HUDEP-2 (cell line): ENCODE measurements around the gene FDXACB1.

ENCODE experiments used
- DNase-seq, 76 experiments: peaks; one replicate each; lab custom pipeline; 2025; ENCODE audit not compliant: unreplicated experiment in 76 of 76; lab: John Stamatoyannopoulos, UW

Gene FDXACB1

GRCh38 chr11:111878849-111879636 is at the start of gene FDXACB1, which contains the start of gene CFAP68:
Gene FDXACB1, minus strand, starts transcription at chr11:111879165. Its CDS starts 33 bp downstream, at chr11:111879132.
Gene CFAP68, plus strand, starts transcription at chr11:111879541. Its CDS starts 20 bp downstream, at chr11:111879561.
- DNase-seq = peak in 75 of 76 experiments; percentile 53 to 99 (median 92)

- peak; percentile 19 to 100 (median 97) for DNase-seq
Observed at GRCh38 chr11:111926505-111927391, 47.8 kb upstream of the FDXACB1 start.

DNA sequence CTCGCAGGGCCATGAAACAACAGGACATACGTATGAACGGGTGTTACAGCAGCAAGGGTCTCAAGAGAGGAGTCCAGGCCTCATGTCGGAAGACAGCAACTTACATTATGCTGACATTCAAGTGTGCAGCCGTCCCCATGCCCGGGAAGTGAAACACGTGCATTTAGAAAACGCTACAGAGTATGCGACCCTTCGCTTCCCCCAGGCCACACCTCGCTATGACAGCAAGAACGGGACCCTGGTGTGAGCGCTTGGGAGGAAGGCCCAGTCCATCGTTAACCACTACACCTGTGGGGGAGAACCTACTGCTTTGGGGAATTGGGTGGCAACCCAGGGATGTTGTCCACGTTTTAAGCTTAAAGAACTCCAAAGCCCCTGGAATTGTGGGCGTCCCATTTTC is 47.0 kb upstream of the FDXACB1 start:
- no peak for DNase-seq

DNA sequence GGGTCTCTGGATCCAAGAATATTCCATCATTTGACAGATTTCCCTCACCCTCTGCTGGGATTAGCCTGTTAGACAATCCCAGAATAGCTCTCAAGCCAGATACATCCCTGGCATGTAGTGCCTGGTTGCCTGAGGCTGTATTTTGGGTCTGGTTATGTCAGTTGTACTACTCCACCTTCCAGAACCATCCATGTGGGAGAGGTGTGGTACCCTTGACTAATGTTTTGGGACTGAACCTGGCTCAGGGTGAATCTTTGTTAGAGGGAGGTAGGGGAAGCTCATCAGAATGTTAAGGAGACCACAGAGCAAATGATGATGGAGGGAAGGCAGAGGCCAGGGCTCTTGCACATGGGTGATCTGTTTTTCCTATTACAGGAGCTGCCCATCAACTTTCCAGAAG is 45.0 kb upstream of the FDXACB1 start:
- no peak for DNase-seq

DNA sequence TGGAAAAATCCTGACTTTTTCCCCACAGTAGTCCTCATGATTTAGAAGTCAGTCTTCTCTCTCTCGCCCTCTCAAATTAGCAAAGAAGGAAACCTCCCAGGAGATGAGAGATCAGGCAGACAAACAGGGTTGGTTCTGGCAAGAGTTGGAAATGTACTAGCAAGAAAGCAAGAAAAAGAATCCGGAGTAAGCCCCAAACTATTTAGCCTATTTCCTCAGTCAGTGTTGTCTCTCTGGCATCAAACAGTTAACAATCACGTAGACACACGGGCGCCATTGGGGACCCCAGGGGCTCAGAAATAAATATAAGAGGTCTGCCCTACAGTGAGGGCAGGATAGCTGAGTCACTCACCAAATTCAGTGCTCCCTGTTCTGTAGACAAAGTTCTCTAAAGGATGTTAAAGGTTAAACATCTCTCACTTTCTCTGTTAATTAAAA is 44.4 kb upstream of the FDXACB1 start:
- DNase-seq = no peak

DNA sequence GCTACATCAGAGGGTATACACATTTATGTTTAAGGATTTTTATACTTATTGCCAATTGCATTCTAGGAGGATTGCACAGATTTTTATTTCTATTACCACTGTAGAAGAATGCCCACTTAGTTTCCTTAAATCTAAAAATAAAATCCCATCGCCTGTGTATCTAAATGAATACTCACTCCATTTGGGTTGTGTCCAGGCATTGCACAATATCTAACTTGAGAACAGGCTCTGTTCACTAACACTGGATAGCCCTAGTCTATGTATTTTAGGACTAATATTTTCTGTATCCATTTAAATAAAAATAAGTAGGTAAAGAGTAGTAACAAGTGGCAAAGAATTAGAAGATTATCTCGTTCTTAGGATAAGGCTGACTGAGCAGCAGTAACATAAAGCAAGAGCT is 43.8 kb upstream of the FDXACB1 start:
- no peak for DNase-seq

DNA sequence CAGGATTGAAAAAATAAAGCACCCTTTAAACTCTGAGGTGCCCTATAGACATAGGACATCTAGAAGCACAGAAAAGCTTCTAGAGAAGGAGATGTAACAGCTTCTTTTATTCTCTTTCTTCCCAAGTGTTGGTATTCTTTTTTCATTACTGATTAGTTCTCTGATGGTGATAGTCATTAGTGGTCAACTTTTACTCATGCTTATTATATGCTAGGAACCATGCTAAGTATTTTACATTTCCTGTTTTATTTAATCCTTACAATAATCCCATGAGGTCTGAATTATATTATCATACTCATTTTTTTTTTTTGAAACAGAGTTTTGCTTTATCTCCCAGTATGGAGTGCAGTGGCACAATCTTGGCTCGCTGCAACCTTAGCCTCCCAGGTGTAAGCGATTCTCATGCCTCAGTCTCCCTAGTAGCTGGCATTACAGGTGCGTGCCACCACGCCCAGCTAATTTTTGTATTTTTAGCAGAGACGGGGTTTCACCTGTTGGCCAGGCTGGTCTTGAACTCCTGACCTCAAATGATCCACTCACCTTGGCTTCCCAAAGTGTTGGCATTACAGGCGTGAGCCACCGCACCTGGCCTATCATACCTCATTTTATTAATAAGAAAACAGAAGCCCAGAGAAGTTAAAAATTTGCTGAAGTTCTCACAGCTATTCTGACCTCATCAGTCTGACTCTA is 42.7 kb upstream of the FDXACB1 start:
- DNase-seq = no peak

DNA sequence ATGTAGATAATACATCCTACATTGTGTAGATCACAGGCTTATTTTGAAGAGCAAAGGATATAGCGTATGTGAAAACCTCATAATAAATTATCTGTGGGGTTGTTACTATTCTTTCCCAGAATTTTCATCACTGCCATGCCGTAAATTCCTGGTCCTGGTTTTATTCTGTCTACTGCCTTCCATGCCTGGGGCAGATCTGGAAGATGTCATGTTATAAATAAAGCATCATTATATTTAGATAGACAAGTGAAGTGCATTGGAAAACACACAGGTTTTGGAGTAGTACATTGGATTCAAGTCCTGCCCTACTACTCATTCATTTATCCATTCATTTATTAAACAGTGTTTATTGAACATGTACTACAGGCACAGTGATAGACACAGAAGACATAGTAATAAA is 41.9 kb upstream of the FDXACB1 start:
- no peak for DNase-seq

DNA sequence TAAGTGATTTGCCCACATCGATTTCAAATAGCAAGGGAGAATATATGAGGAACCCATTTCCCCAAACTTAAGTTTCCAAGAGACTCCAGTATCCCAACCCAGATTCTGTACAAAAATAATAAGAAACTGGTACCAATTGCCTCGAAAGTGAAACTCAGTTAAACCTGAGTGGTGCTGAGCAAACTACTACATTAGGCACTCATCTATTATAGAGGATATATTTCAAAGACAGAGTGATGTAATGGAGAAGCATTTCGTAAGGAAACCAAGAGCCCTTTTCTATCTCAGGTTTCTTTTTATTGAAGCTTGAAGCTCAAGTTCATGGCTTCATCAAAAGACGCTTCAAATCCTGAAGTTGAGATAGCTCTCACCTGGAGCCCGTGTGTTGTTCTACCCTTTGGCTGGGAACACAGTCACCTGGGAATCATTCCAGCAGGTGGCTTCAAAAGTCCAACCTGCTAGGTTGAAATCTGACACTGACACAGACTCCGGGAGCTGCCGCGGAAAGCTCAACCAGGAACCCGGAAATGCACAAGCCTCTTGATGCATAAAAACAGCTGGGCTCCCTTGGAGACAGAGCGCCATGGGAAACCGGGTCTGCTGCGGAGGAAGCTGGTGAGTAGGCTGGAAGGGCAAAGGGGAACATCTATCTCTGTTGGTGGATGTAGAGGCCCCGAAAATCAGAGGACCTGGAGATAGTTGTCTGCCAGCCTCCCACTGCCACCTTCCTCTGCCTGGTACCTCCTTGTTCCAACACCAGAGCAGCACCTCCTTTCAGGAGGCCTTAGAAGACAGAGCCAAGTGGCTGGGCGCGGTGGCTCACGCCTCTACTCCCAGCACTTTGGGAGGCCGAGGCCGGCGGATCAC is 39.7 kb upstream of the FDXACB1 start, which contains the start of gene C11orf52:
C11orf52 (plus strand) TSS at position 524 of the 867 bp plus-strand sequence; CDS start at position 584, 60 bp downstream.
- no peak for DNase-seq

- no peak for DNase-seq
Observed at GRCh38 chr11:111917788-111918187, 38.8 kb upstream of the FDXACB1 start.

- DNase-seq = no peak
Observed at GRCh38 chr11:111917312-111917711, 38.3 kb upstream of the FDXACB1 start.

DNA sequence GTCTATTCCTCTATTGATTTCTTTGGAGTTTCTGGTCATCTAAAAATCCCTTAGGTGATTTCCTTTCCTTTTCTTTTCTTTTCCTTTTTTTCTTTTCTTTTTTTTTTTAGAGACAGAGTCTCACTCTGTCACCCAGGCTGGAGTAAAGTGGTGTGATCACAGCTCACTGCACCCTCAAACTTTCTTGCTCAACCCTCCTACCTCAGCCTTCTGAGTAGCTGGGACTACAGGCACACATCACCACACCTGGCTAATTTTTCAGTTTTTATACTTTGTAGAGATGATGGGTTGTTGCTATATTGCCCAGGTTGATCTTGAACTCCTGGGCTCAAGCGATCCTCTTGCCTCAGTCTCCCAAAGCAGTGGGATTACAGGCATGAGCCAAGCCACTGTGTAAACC is 37.8 kb upstream of the FDXACB1 start:
- DNase-seq = no peak

DNA sequence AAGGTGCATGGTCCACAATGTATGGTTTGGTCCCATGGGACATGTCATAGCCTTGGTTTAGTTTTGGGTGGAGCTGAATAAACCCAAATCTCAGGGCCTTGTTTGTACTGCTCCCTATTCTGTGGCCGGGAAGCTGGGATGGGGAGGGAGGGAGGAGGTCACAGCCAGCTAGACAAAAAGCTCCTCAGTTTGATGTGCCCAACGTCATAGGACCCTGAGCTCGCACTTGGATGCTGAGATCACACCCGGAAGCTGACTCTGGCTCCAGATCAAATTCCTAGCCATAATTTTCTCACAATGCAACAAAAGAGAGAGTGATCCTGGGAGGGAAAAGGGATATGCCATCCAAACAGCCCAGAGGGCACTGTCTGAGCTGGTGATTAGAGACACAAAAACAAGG is 35.0 kb upstream of the FDXACB1 start:
- DNase-seq = no peak

- DNase-seq = peak in 1 of 76 experiments; percentile 3
Observed at GRCh38 chr11:111913031-111913861, 34.3 kb upstream of the FDXACB1 start.

- no peak for DNase-seq
Observed at GRCh38 chr11:111912535-111912934, 33.6 kb upstream of the FDXACB1 start, which contains the start of gene HSPB2. Gene HSPB2, plus strand, starts transcription at chr11:111912734. Its CDS starts 96 bp downstream, at chr11:111912830.

- DNase-seq = no peak
Observed at GRCh38 chr11:111911563-111912401, 32.8 kb upstream of the FDXACB1 start, which contains the start of gene CRYAB. Gene CRYAB, minus strand, starts transcription at chr11:111911770. Its CDS starts 46 bp downstream, at chr11:111911724.

- no peak for DNase-seq
Observed at GRCh38 chr11:111910676-111911562, 32.0 kb upstream of the FDXACB1 start.
